Neural cell (in vitro differentiated cells): ENCODE data around the gene STRADA. TPM values are rescaled to one million over a fixed set of nuclear protein-coding genes. Genes with fewer than 3 reads are reported as not detected.

ENCODE experiments used
- H2AFZ ChIP-seq: fragments of 200-600, 300-800 bp; sonication (generic), shearing (Covaris generic); 2 replicates; pipeline ENCODE4 v1.6.0; 2014; ENCODE audit warnings: low read depth, mild to moderate bottlenecking, antibody characterized with exemption, low read length, moderate library complexity
- H3F3A ChIP-seq: fragments of 200-600 bp; shearing (Covaris generic); 2 replicates; pipeline ENCODE4 v1.6.1; 2016; ENCODE audit warnings: mild to moderate bottlenecking, moderate library complexity, mixed read lengths, antibody characterized with exemption, low read length; ENCODE audit not compliant: insufficient read depth, poor library complexity, severe bottlenecking
- H3K27ac ChIP-seq: fragments of 200-600, 300-800 bp; sonication (generic), shearing (Covaris generic); 2 replicates; pipeline ENCODE4 v1.5.1; 2014; ENCODE audit warnings: mild to moderate bottlenecking, low read length, moderate library complexity
- H3K27me3 ChIP-seq: fragments of 300-800, 200-600 bp; sonication (generic), shearing (Covaris generic); 2 replicates; pipeline ENCODE4 v1.6.0; 2014; ENCODE audit warnings: mild to moderate bottlenecking, low read depth, low read length, moderate library complexity; ENCODE audit not compliant: insufficient read depth
- H3K36me3 ChIP-seq: fragments of 300-800, 200-600 bp; sonication (generic), shearing (Covaris generic); 2 replicates; pipeline ENCODE4 v1.5.1; 2014; ENCODE audit warnings: mild to moderate bottlenecking, antibody characterized with exemption, low read length, moderate library complexity; ENCODE audit not compliant: insufficient read depth
- H3K4me2 ChIP-seq: fragments of 300-800, 200-600 bp; sonication (generic), shearing (Covaris generic); 2 replicates; pipeline ENCODE4 v1.6.0; 2014; ENCODE audit warnings: mild to moderate bottlenecking, low read length
- H3K4me3 ChIP-seq: fragments of 300-800, 200-600 bp; sonication (generic), shearing (Covaris generic); 2 replicates; pipeline ENCODE4 v1.5.1; 2014; ENCODE audit warnings: mild to moderate bottlenecking, low read length, moderate library complexity
- H3K79me2 ChIP-seq: fragments of 200-600 bp; shearing (Covaris generic); replicated peaks from 2 replicates; pipeline ENCODE4 v1.6.0; 2014; ENCODE audit warnings: mild to moderate bottlenecking, low read length, moderate library complexity; ENCODE audit not compliant: insufficient read depth
- H3K9ac ChIP-seq: fragments of 300-800, 200-600 bp; sonication (generic), shearing (Covaris generic); 2 replicates; pipeline ENCODE4 v1.6.1; 2016; ENCODE audit warnings: mild to moderate bottlenecking, low read length, mixed read lengths
- H3K9me2 ChIP-seq: fragments of 200-600 bp; shearing (Covaris generic); 2 replicates; pipeline ENCODE4 v1.6.1; 2016; ENCODE audit warnings: mild to moderate bottlenecking, low read length, mixed read lengths; ENCODE audit not compliant: insufficient read depth
- H3K9me3 ChIP-seq: fragments of 200-600, 300-800 bp; sonication (generic), shearing (Covaris generic); 2 replicates; pipeline ENCODE4 v1.6.1; 2016; ENCODE audit warnings: mild to moderate bottlenecking, mixed run types, low read length, moderate library complexity, mixed read lengths
- H4K20me1 ChIP-seq: fragments of 200-600 bp; shearing (Covaris generic); 2 replicates; pipeline ENCODE4 v1.6.1; 2016; ENCODE audit warnings: mild to moderate bottlenecking, mixed run types; ENCODE audit not compliant: insufficient read depth
- CTCF ChIP-seq: fragments of 450-650 bp; IDR thresholded peaks from 2 replicates; pipeline ENCODE4 v1.5.1; 2014; ENCODE audit warnings: antibody characterized with exemption, mild to moderate bottlenecking, moderate library complexity; ENCODE audit not compliant: poor library complexity, severe bottlenecking
- EP300 ChIP-seq: fragments of 450-650 bp; conservative IDR thresholded peaks from 2 replicates; pipeline ENCODE4 v1.6.1; 2014; ENCODE audit warnings: antibody characterized with exemption, mild to moderate bottlenecking, moderate library complexity; ENCODE audit not compliant: poor library complexity, severe bottlenecking
- EZH2 ChIP-seq: fragments of 200-600, 300-800 bp; shearing (Covaris generic), sonication (generic); IDR thresholded peaks from 2 replicates; pipeline ENCODE4 v1.6.1; 2014; ENCODE audit warnings: antibody characterized with exemption, low read length, borderline replicate concordance, mild to moderate bottlenecking; ENCODE audit not compliant: insufficient read depth, poor library complexity, severe bottlenecking
- MXI1 ChIP-seq: fragments of 450-650 bp; conservative IDR thresholded peaks from 2 replicates; pipeline ENCODE4 v1.6.1; 2014; ENCODE audit warnings: antibody characterized with exemption, mild to moderate bottlenecking; ENCODE audit not compliant: poor library complexity, severe bottlenecking
- POLR2AphosphoS5 ChIP-seq: IDR thresholded peaks from 2 replicates; pipeline ENCODE4 v1.6.1; 2012
- RAD21 ChIP-seq: fragments of 450-650 bp; conservative IDR thresholded peaks from 2 replicates; pipeline ENCODE4 v1.6.1; 2014; ENCODE audit warnings: antibody characterized with exemption, mild to moderate bottlenecking, moderate library complexity
- SMC3 ChIP-seq: fragments of 450-650 bp; conservative IDR thresholded peaks from 2 replicates; pipeline ENCODE4 v1.6.1; 2014; ENCODE audit warnings: antibody characterized with exemption, mild to moderate bottlenecking, moderate library complexity; ENCODE audit not compliant: poor library complexity
- TAF1 ChIP-seq: IDR thresholded peaks from 2 replicates; pipeline ENCODE4 v1.6.1; 2012; ENCODE audit warnings: low read depth
- polyA plus RNA-seq: library from polyadenylated mRNA; depleted of rRNA; stranded (reverse); fragments of >200 nt; gene quantifications from 2 replicates; pipeline ENCODE4 v1.2.3, GENCODE V29; 2014
- TF ChIP-seq, protein P1 (sequence below): IDR thresholded peaks from 2 replicates; pipeline ENCODE4 v1.6.1; 2012; ENCODE audit warnings: borderline replicate concordance

Gene STRADA
- polyA plus RNA-seq, 1 donor from 2014 or later, result 18.4 TPM

DNA sequence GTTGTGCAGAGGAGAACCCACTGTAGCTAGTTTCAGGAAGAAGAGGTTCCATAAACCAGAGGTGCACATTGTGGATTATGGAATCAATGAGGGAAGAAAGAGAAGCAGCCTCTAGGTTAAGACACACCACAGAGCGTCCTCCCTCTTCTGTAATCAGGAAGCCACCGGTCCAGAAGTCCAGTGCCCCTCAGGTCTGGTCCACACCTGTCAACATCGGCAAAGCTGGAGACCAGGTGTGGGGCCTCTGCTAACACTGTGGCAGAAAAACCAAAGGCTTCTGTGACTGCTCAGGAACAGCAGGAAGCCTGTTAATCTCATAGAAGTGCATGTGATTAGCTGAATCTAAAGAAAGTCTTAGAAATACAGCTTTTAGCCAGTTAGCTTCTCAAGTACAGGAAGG lies 65.0 kb downstream of the STRADA start:
- no peak overlapping the region for H2AFZ ChIP-seq
- H3K27ac ChIP-seq, result no peak overlapping the region
- H3K4me3 ChIP-seq, result no peak overlapping the region
- no peaks in the 10 kb centered on the region for H3K79me2 ChIP-seq
- H3K9ac ChIP-seq, result no peak overlapping the region
- no peaks in the 10 kb centered on the region for H4K20me1 ChIP-seq
- H3F3A ChIP-seq, result no peaks in the 10 kb centered on the region
- no peaks in the 10 kb centered on the region for H3K27me3 ChIP-seq
- H3K4me2 ChIP-seq, result no peak overlapping the region
- TF ChIP-seq RAD21 (no peak), MXI1 (no peak), SMC3 (no peak), POLR2AphosphoS5 (no peak), CTCF (no peak), TAF1 (no peak), EP300 (no peak), EZH2 (no peak)
- TF ChIP-seq, protein P1, sequence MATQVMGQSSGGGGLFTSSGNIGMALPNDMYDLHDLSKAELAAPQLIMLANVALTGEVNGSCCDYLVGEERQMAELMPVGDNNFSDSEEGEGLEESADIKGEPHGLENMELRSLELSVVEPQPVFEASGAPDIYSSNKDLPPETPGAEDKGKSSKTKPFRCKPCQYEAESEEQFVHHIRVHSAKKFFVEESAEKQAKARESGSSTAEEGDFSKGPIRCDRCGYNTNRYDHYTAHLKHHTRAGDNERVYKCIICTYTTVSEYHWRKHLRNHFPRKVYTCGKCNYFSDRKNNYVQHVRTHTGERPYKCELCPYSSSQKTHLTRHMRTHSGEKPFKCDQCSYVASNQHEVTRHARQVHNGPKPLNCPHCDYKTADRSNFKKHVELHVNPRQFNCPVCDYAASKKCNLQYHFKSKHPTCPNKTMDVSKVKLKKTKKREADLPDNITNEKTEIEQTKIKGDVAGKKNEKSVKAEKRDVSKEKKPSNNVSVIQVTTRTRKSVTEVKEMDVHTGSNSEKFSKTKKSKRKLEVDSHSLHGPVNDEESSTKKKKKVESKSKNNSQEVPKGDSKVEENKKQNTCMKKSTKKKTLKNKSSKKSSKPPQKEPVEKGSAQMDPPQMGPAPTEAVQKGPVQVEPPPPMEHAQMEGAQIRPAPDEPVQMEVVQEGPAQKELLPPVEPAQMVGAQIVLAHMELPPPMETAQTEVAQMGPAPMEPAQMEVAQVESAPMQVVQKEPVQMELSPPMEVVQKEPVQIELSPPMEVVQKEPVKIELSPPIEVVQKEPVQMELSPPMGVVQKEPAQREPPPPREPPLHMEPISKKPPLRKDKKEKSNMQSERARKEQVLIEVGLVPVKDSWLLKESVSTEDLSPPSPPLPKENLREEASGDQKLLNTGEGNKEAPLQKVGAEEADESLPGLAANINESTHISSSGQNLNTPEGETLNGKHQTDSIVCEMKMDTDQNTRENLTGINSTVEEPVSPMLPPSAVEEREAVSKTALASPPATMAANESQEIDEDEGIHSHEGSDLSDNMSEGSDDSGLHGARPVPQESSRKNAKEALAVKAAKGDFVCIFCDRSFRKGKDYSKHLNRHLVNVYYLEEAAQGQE, result no peak
- H3K9me3 ChIP-seq, result no peaks in the 10 kb centered on the region
- no peaks in the 10 kb centered on the region for H3K9me2 ChIP-seq
- H3K36me3 ChIP-seq, result peaks cover 4% of the 10 kb centered on the region

GRCh38 chr17:63675607-63676546 lies 65.7 kb downstream of the STRADA start:
- H3K4me3 ChIP-seq, result no peak overlapping the region
- no peaks in the 10 kb centered on the region for H3K9me3 ChIP-seq
- no peak overlapping the region for H3K4me2 ChIP-seq
- H3K27me3 ChIP-seq, result no peaks in the 10 kb centered on the region
- H3K9me2 ChIP-seq, result no peaks in the 10 kb centered on the region
- H3F3A ChIP-seq, result no peaks in the 10 kb centered on the region
- H3K36me3 ChIP-seq, result peaks cover 4% of the 10 kb centered on the region
- TF ChIP-seq EP300, result no peak
- no peak for TF ChIP-seq EZH2
- no peak for TF ChIP-seq RAD21
- no peak overlapping the region for H3K9ac ChIP-seq
- H3K79me2 ChIP-seq, result no peaks in the 10 kb centered on the region
- H4K20me1 ChIP-seq, result no peaks in the 10 kb centered on the region
- H2AFZ ChIP-seq, result no peak overlapping the region
- no peak overlapping the region for H3K27ac ChIP-seq
